K562 (cell line): Measurements from ENCODE around the gene NINL. TPM values are rescaled to one million over a fixed set of nuclear protein-coding genes. Genes with fewer than 3 reads are reported as not detected.
A peak's percentile ranks its signal among the peaks of the same experiment; 100 is the strongest.

Experiments used
- C11orf30 ChIP-seq: fragments of 450-650 bp; IDR thresholded peaks from 2 replicates; pipeline ENCODE4 v1.6.1; 2016; ENCODE audit warnings: low read depth, mild to moderate bottlenecking
- CREB1 ChIP-seq, 2 experiments: sonication (generic) in 1 of 2; formaldehyde crosslinking in 1 of 2; IDR thresholded peaks; 2 replicates each; pipeline versions ENCODE4 v1.6.1 to v1.8.0; 2012 to 2022; ENCODE audit warnings: inconsistent platforms in 1 of 2, mild to moderate bottlenecking in 1 of 2, missing genetic modification reagents in 1 of 2, moderate library complexity in 1 of 2
- FOXK1 ChIP-seq: sonication (generic); formaldehyde crosslinking; IDR thresholded peaks from 2 replicates; pipeline ENCODE4 v1.8.0; 2022; ENCODE audit warnings: missing genetic modification reagents, mild to moderate bottlenecking, borderline replicate concordance
- LCOR ChIP-seq: sonication (generic); formaldehyde crosslinking; IDR thresholded peaks from 2 replicates; pipeline ENCODE4 v1.8.0; 2022; ENCODE audit warnings: mild to moderate bottlenecking, missing genetic modification reagents
- RFX5 ChIP-seq: IDR thresholded peaks from 2 replicates; pipeline ENCODE4 v1.6.1; 2011; ENCODE audit warnings: low read depth, mild to moderate bottlenecking, improper control_type of control experiment, low read length
- SIN3B ChIP-seq: fragments of 450-650 bp; IDR thresholded peaks from 2 replicates; pipeline ENCODE4 v1.6.1; 2017; ENCODE audit warnings: low read depth, mild to moderate bottlenecking, moderate library complexity
- SRSF9 ChIP-seq: fragments of 200-400 bp; formaldehyde crosslinking; IDR thresholded peaks from 2 replicates; pipeline ENCODE4 v1.6.1; 2017; ENCODE audit warnings: low read depth, low read length, borderline replicate concordance
- ZNF384 ChIP-seq: IDR thresholded peaks from 2 replicates; pipeline ENCODE4 v1.6.1; 2012; ENCODE audit warnings: low read depth, low read length, improper control_type of control experiment
- ZNF431 ChIP-seq: sonication (generic); formaldehyde crosslinking; IDR thresholded peaks from 2 replicates; pipeline ENCODE4 v1.8.0; 2022; ENCODE audit warnings: mild to moderate bottlenecking, missing genetic modification reagents
- ZNF717 ChIP-seq: fragments of 250-450 bp; sonication (Bioruptor Pico); IDR thresholded peaks from 2 replicates; pipeline ENCODE4 v1.5.0; 2021
- ZNF830 ChIP-seq: fragments of 250-450 bp; sonication (Bioruptor Pico); IDR thresholded peaks from 2 replicates; pipeline ENCODE4 v1.5.0; 2021; ENCODE audit warnings: mild to moderate bottlenecking
- polyA plus RNA-seq, 8 experiments: library from polyadenylated mRNA; depleted of rRNA in 4 of 8; stranded (reverse) in 5 of 8; unstranded in 3 of 8; fragments of >200 nt; fragmentation: Nextera tagmentation in 2 of 8; fragmentation: Illumina TruSeq in 1 of 8; extraction: Ambion mirVana in 2 of 8; extraction: Trizol in 1 of 8; gene quantifications; 2 replicates each; pipeline versions ENCODE4 v1.2.1 to v1.2.3, GENCODE V29; 2011 to 2014; ENCODE audit warnings: inconsistent platforms in 1 of 8, missing spikeins in 1 of 8
- total RNA-seq, 7 experiments: library from RNA; depleted of rRNA in 6 of 7; stranded (reverse); fragments of >200 nt in 6 of 7; fragmentation: Illumina TruSeq in 2 of 7; extraction: Trizol in 2 of 7; gene quantifications; 2 replicates each; pipeline versions ENCODE4 v1.2.1 to v1.2.3, GENCODE V29; 2011 to 2021; ENCODE audit warnings: low replicate concordance in 1 of 7
- TF ChIP-seq, protein P1 (sequence below): sonication (generic); formaldehyde crosslinking; IDR thresholded peaks from 2 replicates; pipeline ENCODE4 v1.8.1; 2023; ENCODE audit warnings: mild to moderate bottlenecking, missing genetic modification reagents
- TF ChIP-seq, protein P2 (sequence below): sonication (generic); formaldehyde crosslinking; IDR thresholded peaks from 2 replicates; pipeline ENCODE4 v1.8.1; 2023; ENCODE audit warnings: missing genetic modification reagents, mild to moderate bottlenecking, borderline replicate concordance
- TF ChIP-seq, protein P3 (sequence below), 3 experiments: fragments of 200-800 bp in 1 of 3; fragments of 250-450 bp in 1 of 3; fragments of 450-650 bp in 1 of 3; sonication (Bioruptor Pico) in 1 of 3; sonication (Bioruptor generic) in 1 of 3; formaldehyde crosslinking in 1 of 3; IDR thresholded peaks; 2 replicates each; pipeline versions ENCODE4 v1.6.1 to v1.8.0; 2016 to 2022; ENCODE audit warnings: mild to moderate bottlenecking in 2 of 3, missing genetic modification characterization in 2 of 3, missing compliant biosample characterization in 1 of 3, moderate library complexity in 1 of 3
- TF ChIP-seq, protein P4 (sequence below): sonication (generic); formaldehyde crosslinking; IDR thresholded peaks from 2 replicates; pipeline ENCODE4 v1.5.0; 2020; ENCODE audit warnings: missing genetic modification reagents

NINL gene
- total and polyA plus RNA-seq, 9 of the 15 experiments (the other 6 are each of a cell fraction or from before 2014, with no cell fraction given), result 0.03 to 0.22 (median 0.05) TPM; not detected in 5

DNA sequence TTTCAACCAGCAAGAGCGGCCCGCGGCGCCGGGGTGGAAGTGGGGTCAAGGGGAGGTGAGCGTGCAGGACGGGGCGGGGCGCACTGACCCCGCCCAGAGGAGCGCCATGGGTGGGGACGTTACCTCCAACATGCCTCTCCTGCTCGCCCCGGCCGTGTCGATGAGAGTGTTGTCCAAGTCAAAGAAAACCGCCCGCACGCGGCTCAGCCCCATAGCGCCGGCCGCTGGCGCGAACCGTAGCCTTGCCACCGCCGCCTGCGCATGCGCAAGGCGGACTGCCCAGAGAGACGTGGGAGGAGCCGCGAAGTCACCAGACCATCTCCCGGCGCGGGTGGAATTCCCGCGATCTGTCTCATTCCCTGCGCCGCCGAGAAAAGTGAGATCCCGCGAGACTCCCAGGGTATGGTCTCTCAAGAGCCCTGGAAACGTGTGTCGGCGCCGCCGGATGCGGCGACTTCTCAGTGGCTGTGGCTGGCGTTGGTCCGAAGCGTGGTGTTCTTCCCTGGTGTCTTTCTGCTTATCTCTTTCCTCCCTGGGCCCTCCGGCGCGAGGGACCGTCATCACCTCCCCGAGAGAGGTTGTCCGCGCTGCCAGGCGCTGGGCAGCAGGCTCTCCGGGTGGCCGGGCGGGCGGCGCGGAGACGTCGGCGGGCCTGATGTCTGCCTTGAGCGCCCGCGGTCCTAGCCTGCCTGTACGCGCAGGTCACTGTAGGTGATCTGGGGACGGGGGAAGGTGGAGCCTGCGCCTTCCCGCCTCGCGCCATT, 38.6 kb upstream of the NINL start, which contains the start of gene NANP (continued):
- TF ChIP-seq FOXK1 (CRISPR knock-in tag) (no peak), ZNF717 (CRISPR knock-in tag) (no peak), ZNF384 (no peak), ZNF431 (CRISPR knock-in tag) (0 out of 2 replicates have a peak, but pooled peaks have one; percentile 1), C11orf30 (peak; percentile 51), CREB1 (IDR thresholded peaks at IDR 0.05) (peak; percentile 80), CREB1 (CRISPR knock-in tag; IDR thresholded peaks at IDR 0.05) (peak; percentile 83; the same call in 1 of the 2 replicates), LCOR (CRISPR knock-in tag) (no peak; the same call in 1 of the 2 replicates), RFX5 (no peak), SIN3B (0 out of 2 replicates have a peak, but pooled peaks have one; percentile 43), ZNF830 (CRISPR knock-in tag) (no peak), SRSF9 (no peak)
- TF ChIP-seq, protein P1, sequence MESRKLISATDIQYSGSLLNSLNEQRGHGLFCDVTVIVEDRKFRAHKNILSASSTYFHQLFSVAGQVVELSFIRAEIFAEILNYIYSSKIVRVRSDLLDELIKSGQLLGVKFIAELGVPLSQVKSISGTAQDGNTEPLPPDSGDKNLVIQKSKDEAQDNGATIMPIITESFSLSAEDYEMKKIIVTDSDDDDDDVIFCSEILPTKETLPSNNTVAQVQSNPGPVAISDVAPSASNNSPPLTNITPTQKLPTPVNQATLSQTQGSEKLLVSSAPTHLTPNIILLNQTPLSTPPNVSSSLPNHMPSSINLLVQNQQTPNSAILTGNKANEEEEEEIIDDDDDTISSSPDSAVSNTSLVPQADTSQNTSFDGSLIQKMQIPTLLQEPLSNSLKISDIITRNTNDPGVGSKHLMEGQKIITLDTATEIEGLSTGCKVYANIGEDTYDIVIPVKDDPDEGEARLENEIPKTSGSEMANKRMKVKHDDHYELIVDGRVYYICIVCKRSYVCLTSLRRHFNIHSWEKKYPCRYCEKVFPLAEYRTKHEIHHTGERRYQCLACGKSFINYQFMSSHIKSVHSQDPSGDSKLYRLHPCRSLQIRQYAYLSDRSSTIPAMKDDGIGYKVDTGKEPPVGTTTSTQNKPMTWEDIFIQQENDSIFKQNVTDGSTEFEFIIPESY, result no peak
- TF ChIP-seq, protein P2, sequence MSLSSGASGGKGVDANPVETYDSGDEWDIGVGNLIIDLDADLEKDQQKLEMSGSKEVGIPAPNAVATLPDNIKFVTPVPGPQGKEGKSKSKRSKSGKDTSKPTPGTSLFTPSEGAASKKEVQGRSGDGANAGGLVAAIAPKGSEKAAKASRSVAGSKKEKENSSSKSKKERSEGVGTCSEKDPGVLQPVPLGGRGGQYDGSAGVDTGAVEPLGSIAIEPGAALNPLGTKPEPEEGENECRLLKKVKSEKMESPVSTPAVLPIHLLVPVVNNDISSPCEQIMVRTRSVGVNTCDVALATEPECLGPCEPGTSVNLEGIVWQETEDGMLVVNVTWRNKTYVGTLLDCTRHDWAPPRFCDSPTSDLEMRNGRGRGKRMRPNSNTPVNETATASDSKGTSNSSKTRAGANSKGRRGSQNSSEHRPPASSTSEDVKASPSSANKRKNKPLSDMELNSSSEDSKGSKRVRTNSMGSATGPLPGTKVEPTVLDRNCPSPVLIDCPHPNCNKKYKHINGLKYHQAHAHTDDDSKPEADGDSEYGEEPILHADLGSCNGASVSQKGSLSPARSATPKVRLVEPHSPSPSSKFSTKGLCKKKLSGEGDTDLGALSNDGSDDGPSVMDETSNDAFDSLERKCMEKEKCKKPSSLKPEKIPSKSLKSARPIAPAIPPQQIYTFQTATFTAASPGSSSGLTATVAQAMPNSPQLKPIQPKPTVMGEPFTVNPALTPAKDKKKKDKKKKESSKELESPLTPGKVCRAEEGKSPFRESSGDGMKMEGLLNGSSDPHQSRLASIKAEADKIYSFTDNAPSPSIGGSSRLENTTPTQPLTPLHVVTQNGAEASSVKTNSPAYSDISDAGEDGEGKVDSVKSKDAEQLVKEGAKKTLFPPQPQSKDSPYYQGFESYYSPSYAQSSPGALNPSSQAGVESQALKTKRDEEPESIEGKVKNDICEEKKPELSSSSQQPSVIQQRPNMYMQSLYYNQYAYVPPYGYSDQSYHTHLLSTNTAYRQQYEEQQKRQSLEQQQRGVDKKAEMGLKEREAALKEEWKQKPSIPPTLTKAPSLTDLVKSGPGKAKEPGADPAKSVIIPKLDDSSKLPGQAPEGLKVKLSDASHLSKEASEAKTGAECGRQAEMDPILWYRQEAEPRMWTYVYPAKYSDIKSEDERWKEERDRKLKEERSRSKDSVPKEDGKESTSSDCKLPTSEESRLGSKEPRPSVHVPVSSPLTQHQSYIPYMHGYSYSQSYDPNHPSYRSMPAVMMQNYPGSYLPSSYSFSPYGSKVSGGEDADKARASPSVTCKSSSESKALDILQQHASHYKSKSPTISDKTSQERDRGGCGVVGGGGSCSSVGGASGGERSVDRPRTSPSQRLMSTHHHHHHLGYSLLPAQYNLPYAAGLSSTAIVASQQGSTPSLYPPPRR (CRISPR knock-in tag), result no peak
- TF ChIP-seq, protein P3, sequence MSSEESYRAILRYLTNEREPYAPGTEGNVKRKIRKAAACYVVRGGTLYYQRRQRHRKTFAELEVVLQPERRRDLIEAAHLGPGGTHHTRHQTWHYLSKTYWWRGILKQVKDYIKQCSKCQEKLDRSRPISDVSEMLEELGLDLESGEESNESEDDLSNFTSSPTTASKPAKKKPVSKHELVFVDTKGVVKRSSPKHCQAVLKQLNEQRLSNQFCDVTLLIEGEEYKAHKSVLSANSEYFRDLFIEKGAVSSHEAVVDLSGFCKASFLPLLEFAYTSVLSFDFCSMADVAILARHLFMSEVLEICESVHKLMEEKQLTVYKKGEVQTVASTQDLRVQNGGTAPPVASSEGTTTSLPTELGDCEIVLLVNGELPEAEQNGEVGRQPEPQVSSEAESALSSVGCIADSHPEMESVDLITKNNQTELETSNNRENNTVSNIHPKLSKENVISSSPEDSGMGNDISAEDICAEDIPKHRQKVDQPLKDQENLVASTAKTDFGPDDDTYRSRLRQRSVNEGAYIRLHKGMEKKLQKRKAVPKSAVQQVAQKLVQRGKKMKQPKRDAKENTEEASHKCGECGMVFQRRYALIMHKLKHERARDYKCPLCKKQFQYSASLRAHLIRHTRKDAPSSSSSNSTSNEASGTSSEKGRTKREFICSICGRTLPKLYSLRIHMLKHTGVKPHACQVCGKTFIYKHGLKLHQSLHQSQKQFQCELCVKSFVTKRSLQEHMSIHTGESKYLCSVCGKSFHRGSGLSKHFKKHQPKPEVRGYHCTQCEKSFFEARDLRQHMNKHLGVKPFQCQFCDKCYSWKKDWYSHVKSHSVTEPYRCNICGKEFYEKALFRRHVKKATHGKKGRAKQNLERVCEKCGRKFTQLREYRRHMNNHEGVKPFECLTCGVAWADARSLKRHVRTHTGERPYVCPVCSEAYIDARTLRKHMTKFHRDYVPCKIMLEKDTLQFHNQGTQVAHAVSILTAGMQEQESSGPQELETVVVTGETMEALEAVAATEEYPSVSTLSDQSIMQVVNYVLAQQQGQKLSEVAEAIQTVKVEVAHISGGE (CRISPR knock-in tag; IDR thresholded peaks at IDR 0.05), result no peak
- TF ChIP-seq, protein P4, sequence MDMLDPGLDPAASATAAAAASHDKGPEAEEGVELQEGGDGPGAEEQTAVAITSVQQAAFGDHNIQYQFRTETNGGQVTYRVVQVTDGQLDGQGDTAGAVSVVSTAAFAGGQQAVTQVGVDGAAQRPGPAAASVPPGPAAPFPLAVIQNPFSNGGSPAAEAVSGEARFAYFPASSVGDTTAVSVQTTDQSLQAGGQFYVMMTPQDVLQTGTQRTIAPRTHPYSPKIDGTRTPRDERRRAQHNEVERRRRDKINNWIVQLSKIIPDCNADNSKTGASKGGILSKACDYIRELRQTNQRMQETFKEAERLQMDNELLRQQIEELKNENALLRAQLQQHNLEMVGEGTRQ (CRISPR knock-in tag), result peak; percentile 13; the same call in 1 of the 2 replicates
